ENCODE data around the gene VPS35L.
"Not testable (repeated sequence)": the region's sequence is repeated elsewhere in the genome, so short reads cannot be mapped to it uniquely, and the experiment has no call there.

VPS35L gene

DNA sequence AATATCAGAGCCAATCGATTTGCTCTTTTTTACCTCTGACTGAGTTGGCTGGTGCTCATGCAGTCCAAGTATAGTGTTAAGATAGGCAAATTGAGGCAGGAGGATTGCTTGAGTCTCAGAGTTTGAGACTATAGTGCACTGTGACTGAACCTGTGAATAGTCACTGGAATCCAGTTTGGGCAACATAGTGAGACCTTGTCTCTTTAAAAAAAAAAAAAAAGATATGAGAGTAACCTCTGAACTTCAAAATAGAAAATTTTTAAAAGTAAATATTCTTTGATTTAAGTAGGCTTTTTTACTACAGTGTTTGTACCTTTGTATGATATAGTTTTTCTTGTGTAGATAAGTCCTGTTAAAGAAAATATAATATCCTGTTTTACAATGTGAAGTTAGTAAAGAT, 28.3 kb upstream of the VPS35L start:
- no peak overlapping the region for H3K4me3 ChIP-seq (ENCODE audit: low read depth, low read length)

DNA sequence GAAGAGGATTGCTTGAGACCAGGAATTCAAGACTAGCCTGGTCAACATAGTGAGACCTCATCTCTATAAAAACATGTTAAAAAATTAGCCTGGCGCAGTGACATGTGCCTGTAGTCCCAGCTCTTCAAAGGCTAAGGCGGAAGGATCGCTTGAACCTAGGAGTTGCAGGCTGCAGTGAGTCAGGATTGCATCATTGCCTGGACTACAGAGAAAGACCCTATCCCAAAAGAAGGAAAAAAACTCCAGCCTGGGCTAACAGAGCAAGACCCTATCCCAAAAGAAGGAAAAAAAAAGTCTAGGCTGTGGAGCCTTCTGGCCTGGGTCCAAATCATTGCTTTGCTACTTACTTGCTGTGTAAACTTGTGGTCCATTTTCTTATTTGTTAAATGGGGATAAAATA, 26.8 kb upstream of the VPS35L start:
- H3K4me3 ChIP-seq (ENCODE audit: low read depth, low read length) = no peak overlapping the region

DNA sequence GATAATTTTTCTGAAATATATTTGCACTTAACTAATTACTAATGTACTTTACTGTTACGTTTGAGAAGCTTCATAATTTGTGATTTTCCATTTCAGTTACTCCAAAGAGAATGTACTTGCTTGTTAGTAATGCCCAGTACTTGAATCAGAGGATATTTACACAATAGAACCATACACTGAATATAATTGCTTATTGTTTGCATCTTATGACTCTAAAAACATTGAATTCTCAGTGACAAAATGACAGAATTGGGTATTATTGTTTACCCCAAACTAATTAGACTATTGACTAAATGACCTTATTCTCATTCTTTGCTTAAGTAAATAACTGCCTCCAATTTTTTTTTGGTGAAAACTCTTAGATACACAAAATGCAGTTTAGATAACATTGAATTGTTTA, 22.9 kb upstream of the VPS35L start:
- no peak overlapping the region for H3K4me3 ChIP-seq (ENCODE audit: low read depth, low read length)

DNA sequence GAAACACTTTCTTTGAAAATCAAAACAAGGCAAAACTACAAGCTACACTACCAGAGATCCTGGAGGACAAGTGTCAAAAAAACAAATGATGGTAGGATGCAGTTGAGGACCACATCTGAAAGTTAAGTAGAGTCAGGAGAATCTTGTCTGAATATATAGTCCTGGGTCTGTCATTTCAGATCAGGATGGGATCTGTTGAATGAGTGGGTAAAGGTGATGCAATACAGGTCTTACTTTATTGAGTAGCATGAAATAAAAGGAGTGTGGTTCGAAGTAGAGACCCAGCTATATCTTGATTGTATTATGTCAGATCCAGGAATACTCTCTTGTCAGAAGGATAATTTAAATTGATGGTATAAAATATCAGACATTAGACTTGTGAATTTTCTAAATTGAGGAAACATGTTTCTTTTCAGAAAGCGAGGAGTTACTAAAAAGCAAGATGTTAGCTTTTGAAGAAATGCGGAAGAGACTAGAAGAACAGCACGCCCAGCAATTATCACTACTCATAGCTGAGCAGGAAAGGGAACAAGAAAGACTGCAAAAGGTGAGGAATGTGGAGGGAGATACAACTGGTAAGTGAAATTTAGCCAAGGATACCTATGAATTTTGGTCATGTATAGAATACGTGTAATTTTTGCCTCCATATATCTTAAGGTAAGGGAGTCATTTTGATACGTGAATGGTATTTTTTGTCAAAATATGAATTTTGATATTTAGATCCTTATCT, 15.1 kb upstream of the VPS35L start:
- H3K4me3 ChIP-seq (ENCODE audit: low read depth, low read length) = no peak overlapping the region

DNA sequence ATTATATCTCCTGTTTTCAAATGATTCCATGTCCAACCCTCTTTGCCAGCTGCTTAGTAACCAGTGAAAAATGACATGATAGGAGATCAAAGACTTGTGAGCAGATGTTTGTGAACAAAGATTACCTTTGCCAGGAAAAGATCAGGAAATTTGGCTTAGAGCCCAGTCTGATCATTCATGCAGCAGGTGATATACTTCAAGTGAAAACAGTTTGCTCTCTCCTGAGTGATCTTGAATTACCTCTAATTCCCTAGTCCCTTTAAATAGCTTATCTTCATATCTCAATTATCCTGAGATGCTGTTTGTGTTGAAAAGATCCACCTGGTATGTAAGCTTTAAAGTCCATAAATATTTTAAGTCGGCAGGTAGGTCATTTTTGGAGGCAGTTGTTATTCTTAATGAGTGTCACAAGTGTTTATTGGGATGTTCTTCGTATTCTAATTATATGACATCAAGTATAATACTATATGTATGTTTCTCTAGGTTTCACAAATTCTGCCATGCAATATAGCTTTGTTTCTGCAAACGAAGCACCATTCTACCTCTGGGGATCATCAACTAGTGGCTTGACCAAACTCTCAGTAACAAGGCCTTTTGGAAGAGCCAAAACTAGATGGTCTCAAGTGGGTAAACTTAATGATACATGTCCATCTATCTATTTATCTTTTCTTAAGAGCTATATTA, 13.2 kb upstream of the VPS35L start:
- no peak overlapping the region for H3K4me3 ChIP-seq (ENCODE audit: low read depth, low read length)

DNA sequence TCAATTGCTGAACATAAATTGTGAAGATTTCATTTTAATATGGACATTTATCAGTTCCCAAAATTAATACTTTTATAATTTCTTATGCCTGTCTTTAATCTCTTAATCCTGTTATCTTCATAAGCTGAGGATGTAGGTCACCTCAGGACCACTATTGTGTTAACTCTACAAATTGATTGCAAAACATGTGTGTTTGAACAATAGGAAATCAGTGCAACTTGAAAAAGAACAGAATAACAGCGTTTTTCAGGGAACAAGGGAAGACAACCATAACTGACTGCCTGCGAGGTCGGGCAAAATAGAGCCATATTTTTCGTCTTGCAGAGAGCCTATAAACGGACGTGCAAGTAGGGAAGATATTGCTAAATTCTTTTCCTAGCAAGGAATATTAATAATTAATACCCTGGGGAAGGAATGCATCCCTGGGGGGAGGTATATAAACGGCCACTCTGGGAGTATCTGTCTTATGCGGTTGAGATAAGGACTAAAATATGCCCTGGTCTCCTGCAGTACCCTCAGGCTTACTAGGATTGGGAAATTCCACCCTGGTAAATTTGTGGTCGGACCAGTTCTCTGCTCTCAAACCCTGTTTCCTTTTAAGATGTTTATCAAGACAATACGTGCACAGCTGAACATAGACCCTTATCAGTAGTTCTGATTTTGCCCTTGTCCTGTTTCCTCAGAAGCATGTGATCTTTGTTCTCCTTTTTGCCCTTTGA, 12.1 kb upstream of the VPS35L start:
- H3K4me3 ChIP-seq (ENCODE audit: low read depth, low read length) = not testable (repeated sequence)

DNA sequence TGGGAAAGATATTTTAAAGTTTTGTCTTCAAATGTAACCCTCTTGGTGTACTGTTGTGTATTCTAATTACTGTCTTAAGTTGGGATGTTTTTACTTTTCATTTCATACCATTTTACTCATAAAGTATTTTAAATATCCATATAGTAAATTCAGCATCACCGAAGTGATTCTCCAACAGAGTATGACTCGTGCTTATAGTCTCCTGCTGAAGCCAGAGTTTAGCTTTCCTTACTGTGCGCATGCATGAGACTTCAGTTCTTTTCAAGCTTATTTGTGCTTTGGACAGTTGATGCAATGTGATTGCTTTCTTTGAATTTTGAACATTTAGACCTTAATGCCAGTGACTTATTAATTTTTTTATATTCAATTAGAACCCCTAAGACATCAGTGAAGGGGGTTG, 7.4 kb upstream of the VPS35L start:
- H3K4me3 ChIP-seq (ENCODE audit: low read depth, low read length) = no peak overlapping the region

DNA sequence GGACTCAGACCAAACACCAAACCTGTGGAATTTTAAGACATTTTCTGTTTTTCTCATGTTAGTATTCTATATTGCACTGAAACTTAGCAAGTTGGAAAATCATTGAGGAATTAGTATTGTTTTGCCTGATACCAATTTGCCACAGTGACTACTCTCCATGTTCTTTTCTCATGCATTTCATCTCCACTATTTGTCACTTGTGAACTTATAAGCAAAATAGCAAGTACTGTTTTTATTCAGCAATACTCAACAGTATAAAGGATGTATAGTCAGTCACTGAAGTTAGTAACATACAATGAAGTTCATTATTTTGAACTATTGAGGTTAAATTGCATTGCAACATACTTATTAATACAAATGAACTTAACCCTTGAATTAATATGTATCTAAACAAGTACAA, 5.8 kb upstream of the VPS35L start:
- no peak overlapping the region for H3K4me3 ChIP-seq (ENCODE audit: low read depth, low read length)

DNA sequence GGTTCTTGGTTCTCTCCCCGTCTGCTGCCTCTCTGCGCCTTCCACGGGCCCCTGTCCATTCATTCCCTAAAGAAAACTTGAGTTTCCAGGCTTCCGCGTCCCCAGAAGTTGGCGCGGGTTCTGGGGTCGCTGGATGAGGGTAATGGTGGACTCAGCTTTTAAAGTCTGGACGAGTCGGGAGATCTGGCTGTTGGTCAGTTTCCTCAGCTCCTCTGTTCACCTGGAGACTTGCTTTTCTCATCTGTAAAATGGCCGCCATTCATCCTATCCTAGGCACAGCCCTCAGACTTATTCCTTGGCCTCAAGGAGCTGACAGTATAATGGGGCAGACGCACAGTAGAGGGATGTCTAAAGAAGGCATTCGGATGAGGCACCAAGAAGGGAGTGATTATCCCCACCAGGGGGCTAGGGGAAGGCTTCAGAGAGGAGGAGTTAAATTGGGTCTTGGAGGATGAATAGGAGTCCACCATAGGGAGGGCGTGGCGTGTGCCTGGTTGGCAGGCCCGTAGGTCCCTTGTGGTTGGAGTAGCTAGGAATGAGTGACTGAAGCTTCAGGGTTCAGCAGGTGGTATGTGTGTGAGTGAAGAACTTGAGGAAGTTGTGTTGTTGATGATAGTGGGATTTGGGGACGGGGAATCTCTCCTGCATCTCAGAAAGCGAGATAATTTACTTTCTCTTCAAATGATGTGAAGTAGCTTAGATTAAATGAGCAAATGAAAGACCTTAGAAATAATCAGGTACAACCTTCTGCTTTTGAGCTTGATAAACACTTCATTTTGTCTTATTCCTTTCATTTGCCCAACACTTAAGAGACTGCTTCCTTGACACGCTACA, 652 bp downstream of the VPS35L start:
- peak overlapping the region; percentile 88 for H3K4me3 ChIP-seq (ENCODE audit: low read depth, low read length)

DNA sequence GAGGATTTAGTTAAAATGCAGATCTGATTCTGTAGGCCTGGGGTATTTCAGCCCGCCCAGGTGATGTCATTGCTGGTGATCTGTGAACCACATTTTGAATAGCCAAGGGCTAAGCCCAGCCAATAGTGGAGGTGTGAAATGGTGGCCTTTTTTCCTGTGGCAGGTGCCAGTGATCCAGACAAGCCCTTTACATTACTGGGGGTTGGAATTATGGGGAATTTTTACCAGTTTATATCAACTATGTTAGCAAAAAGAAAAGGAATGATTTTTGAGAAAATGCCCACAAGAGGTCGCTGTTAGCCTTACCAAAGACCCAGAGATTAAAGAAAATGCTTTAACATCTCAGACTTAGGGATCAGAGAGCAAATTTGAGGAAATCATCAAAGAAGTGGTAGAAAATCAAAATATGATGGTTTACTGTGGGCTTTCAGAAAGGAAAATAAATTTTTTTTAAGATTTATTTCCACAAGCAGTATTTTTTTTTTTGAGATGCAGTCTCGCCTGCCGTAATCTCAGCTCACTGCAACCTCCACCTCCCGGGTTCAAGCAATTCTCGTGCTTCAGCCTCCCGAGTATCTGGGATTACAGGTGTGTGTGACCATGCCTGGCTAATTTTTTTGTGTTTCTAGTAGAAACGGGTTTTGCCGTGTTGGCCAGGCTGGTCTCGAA, 3.9 kb downstream of the VPS35L start:
- H3K4me3 ChIP-seq (ENCODE audit: low read depth, low read length) = no peak overlapping the region

DNA sequence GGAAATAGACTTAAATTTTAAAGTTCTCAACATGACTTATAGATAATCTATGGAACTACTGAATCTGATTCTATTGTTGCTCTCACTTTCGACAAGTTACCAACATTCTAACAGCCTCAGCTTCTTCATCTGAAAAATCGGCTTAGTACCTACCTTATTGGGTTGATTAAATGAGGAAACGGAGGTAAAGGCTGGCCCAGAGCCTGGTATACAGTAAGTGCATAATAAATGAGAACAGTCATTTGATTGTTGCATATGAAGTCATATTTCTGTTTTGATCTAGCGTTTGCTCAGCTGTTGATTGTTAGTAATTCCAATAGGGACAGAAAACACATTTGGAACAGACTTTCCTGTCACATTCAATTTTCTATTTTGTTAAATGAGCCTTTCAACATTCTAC, 4.6 kb downstream of the VPS35L start:
- H3K4me3 ChIP-seq (ENCODE audit: low read depth, low read length) = no peak overlapping the region

DNA sequence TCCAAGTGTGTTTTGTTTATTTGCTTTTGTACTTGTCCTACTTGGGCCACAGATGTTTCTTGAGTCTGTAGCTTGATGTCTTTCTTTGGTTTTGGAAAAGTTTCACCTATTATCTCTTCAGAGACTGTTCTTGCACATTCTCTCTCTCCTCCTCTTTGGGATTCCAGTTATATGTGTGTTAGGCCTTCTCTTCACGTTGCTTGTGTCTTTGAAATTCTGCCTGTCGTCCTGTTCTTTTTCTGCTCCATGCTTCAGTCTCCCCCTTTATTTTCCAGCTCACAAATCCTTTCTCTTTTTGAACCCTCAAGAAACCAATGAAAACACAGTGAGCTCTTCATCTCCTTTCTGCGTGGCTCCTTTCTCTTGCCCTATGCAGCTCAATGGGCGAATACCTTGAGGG, 7.9 kb downstream of the VPS35L start:
- H3K4me3 ChIP-seq (ENCODE audit: low read depth, low read length) = no peak overlapping the region

DNA sequence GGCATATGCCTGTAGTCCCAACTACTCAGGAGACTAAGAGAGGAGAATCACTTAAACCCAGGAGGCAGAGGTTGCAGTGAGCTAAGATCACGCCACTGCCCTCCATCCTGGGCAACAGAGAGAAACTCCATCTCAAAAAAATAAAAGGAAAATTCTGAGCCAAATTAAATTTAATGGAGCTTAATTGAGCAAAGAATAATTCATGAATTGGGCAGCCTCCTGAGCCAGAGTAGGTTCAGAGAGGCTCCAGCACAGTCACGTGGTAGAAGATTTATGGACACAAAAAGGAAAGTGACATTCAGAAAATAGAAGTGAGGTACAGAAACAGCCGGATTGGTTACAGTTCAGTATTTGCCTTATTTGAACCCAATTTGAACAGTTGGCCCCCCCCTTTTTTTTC, 10.9 kb downstream of the VPS35L start:
- H3K4me3 ChIP-seq (ENCODE audit: low read depth, low read length) = no peak overlapping the region

DNA sequence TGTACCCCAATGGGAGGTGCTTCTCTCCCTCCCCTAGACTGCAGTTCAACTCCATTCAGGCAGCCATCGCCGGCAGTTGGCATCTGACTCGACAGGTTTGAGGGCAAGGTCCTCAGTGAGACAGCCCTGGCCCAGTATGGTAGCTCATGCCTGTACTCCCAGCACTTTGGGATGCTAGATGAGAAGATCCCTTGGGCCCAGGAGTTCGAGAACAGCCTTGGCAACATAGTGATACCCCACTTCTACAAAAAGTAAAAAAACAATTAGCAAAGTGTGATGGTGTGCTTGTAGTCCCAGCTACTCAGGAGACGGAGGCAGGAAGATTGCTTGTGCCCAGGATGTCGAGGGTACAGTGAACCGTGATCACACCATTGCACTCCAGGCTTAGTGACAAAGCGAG, 12.1 kb downstream of the VPS35L start:
- H3K4me3 ChIP-seq (ENCODE audit: low read depth, low read length) = no peak overlapping the region

DNA sequence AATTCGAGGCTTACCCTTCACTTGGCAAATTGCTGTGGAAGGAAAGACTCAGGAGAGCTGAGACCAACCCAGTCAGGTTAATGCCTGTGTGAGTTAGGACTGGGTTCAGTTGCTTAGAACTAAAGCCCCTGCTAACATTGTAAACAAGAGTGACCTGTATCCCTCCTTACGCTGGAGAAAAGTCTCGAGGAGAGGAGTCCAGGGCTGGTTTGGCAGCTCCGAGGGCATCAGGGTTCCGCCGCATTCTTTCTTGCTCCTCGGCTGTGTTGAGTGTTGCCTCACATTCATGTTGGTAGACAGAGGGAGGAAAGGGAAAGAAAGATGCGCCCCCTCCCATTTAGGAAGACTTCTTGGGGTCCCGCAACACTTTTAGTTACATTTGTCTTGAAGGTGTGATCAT, 18.5 kb downstream of the VPS35L start:
- no peak overlapping the region for H3K4me3 ChIP-seq (ENCODE audit: low read depth, low read length)

DNA sequence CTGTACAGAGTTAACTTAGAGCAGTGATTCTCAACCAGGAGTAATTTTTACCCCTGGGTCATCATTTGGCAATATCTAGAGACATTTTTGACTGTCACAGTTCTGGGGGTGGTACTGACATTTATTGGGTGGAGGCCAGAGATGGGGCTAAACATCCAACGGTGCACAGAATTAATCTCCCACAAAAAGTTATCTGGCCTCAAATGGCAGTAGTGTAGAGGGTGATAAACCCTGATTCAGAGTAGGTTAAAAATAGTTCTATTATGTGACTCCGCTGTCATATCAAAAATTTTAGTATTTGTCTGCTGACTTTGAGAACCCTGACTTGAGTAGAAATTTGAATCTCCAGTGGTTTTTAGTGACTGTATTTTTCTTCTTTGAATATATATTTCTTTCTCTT, 19.1 kb downstream of the VPS35L start:
- H3K4me3 ChIP-seq (ENCODE audit: low read depth, low read length) = no peak overlapping the region

DNA sequence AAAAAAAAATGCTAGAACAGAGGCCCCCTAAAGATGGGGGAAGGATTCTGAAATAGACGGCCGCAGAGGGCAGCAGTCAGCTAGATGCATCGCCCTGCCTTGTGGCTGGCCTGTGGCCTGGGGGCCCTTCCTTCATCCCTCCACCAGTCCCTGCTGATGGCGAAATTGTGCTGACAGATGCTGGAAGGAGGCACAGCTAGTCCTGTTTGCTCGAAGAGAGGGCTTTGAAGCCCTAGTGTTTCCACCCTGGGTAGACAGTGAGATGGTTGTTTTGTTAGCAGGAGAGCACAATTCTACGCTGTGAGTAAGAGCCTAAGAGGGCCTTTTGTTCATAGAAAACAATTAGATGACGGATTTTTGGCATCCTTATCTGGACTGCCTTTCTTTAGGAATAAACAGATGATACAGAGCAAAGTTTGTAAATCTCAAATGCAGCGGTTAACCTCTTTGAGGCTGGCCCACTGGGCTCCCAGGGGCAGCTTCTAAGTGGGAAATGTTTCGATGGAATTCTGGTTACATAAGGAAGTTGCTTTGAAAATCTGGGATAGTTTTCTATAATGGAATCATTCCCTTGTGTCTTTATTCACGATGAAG, 23.0 kb downstream of the VPS35L start:
- no peak overlapping the region for H3K4me3 ChIP-seq (ENCODE audit: low read depth, low read length)

DNA sequence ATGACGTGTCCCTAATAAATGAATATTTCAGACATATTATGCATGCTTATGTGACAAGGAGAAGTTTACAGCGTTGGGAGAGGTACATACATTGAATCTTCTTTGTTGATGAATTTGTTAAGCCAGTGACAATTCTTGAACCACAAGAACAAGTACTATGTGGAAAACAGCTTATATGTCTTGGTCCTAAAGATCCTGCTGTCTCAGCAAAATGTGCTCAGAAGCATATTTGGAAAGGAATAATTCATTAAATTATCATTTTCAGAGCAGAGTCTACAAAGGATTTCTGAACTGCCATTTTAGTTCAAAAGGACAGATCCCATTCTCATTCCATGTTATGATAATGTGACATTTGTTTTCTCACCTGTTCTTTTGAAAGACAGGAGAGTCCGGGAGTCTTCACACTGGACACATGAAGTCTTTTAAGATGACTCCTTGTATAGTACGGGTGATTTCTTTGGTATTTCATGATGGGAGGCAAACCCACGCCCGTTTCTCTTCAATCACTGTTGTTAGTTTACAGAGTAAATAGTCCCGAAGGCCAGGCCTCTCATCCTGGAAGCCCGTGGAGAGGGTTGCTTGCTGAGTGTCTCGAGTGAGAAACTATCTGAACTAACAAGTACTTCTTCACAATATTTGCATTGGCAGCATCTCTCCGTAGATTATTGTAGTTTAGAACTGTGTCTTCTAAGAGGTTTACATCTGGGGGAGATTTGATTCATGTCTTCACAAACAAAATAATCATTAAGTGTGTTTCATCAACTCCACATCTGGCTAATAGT, 26.7 kb downstream of the VPS35L start:
- H3K4me3 ChIP-seq (ENCODE audit: low read depth, low read length) = no peak overlapping the region

DNA sequence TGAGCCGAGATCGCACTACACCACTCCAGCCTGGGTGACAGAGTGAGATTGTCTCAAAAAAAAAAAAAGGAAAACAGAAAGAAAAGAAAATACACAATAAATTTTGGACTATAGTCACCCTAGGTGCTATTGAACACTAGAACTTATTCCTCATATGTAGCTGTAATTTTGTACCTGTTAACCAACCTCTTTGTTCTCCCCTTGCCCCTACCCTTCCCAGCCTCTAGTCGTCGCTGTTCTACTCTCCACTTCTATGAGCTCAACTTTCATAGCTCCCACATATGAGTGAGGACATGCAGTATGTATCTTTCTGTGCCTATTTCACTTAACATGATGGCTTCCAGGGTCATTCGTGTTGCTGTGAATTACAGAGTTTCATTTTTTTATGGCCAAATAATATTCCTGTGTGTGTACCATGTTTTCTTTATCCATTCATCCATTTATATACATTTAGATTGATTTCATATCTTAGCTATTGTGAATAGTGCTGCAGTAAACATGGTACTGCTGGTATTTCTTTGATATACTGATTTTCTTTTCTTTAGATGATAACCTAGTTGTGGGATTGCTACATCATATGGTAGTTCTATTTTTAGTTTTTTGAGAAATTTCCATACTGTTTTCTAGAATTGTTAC, 28.3 kb downstream of the VPS35L start:
- H3K4me3 ChIP-seq (ENCODE audit: low read depth, low read length) = no peak overlapping the region

Data from iPS-11a (cell line).